Measurements from ENCODE around the gene FAM98B.

GRCh38 chr15:38482572-38482971, 28.6 kb downstream of the FAM98B start:
- TF ChIP-seq, protein P1, sequence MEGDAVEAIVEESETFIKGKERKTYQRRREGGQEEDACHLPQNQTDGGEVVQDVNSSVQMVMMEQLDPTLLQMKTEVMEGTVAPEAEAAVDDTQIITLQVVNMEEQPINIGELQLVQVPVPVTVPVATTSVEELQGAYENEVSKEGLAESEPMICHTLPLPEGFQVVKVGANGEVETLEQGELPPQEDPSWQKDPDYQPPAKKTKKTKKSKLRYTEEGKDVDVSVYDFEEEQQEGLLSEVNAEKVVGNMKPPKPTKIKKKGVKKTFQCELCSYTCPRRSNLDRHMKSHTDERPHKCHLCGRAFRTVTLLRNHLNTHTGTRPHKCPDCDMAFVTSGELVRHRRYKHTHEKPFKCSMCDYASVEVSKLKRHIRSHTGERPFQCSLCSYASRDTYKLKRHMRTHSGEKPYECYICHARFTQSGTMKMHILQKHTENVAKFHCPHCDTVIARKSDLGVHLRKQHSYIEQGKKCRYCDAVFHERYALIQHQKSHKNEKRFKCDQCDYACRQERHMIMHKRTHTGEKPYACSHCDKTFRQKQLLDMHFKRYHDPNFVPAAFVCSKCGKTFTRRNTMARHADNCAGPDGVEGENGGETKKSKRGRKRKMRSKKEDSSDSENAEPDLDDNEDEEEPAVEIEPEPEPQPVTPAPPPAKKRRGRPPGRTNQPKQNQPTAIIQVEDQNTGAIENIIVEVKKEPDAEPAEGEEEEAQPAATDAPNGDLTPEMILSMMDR (conservative IDR thresholded peaks at IDR 0.05; ENCODE audit: low read length) = no peak
- TF ChIP-seq EZH2phosphoT487 (IDR thresholded peaks at IDR 0.05; ENCODE audit: borderline replicate concordance) = no peak

Data from Loucy (cell line).